Measurements from ENCODE around the gene GPATCH8.
"Not testable (repeated sequence)": the region's sequence is repeated elsewhere in the genome, so short reads cannot be mapped to it uniquely, and the experiment has no call there.

The GPATCH8 gene

GRCh38 chr17:44523672-44523972 lies 20.4 kb upstream of the GPATCH8 start:
- no peak for DNase-seq

GRCh38 chr17:44522883-44523671 lies 19.9 kb upstream of the GPATCH8 start:
- no peak for DNase-seq

GRCh38 chr17:44518032-44518431 lies 14.8 kb upstream of the GPATCH8 start:
- no peak for DNase-seq

GRCh38 chr17:44511241-44512134 lies 8.3 kb upstream of the GPATCH8 start:
- not testable (repeated sequence) for DNase-seq

- not testable (repeated sequence) for DNase-seq
Measured at GRCh38 chr17:44506939-44507604, 3.9 kb upstream of the GPATCH8 start.

GRCh38 chr17:44502598-44503146 lies 534 bp downstream of the GPATCH8 start:
- DNase-seq = peak; percentile 24

GRCh38 chr17:44501866-44502375 lies 1.3 kb downstream of the GPATCH8 start:
- DNase-seq = no peak

GRCh38 chr17:44499722-44500121 lies 3.5 kb downstream of the GPATCH8 start:
- no peak for DNase-seq

GRCh38 chr17:44496815-44497214 lies 6.4 kb downstream of the GPATCH8 start:
- DNase-seq = no peak

GRCh38 chr17:44493339-44493738 lies 9.9 kb downstream of the GPATCH8 start:
- DNase-seq = no peak

- DNase-seq = no peak
Measured at GRCh38 chr17:44492706-44493272, 10.4 kb downstream of the GPATCH8 start.

- no peak for DNase-seq
Measured at GRCh38 chr17:44489581-44489980, 13.6 kb downstream of the GPATCH8 start.

GRCh38 chr17:44487170-44487569 lies 16.0 kb downstream of the GPATCH8 start:
- no peak for DNase-seq

GRCh38 chr17:44473367-44473766 lies 29.8 kb downstream of the GPATCH8 start:
- no peak for DNase-seq

GRCh38 chr17:44469676-44470075 lies 33.5 kb downstream of the GPATCH8 start:
- no peak for DNase-seq

GRCh38 chr17:44467108-44467507 lies 36.1 kb downstream of the GPATCH8 start:
- DNase-seq = no peak

GRCh38 chr17:44466339-44466738 lies 36.9 kb downstream of the GPATCH8 start:
- DNase-seq = no peak

GRCh38 chr17:44465897-44466296 lies 37.3 kb downstream of the GPATCH8 start:
- no peak for DNase-seq

- DNase-seq = no peak
Measured at GRCh38 chr17:44465276-44465675, 37.9 kb downstream of the GPATCH8 start.

- no peak for DNase-seq
Measured at GRCh38 chr17:44464037-44464436, 39.2 kb downstream of the GPATCH8 start.

GRCh38 chr17:44451832-44452231 lies 51.4 kb downstream of the GPATCH8 start:
- DNase-seq = no peak

GRCh38 chr17:44451016-44451627 lies 52.1 kb downstream of the GPATCH8 start:
- no peak for DNase-seq
